ENCODE measurements around the gene ZSWIM3.

Gene ZSWIM3

DNA sequence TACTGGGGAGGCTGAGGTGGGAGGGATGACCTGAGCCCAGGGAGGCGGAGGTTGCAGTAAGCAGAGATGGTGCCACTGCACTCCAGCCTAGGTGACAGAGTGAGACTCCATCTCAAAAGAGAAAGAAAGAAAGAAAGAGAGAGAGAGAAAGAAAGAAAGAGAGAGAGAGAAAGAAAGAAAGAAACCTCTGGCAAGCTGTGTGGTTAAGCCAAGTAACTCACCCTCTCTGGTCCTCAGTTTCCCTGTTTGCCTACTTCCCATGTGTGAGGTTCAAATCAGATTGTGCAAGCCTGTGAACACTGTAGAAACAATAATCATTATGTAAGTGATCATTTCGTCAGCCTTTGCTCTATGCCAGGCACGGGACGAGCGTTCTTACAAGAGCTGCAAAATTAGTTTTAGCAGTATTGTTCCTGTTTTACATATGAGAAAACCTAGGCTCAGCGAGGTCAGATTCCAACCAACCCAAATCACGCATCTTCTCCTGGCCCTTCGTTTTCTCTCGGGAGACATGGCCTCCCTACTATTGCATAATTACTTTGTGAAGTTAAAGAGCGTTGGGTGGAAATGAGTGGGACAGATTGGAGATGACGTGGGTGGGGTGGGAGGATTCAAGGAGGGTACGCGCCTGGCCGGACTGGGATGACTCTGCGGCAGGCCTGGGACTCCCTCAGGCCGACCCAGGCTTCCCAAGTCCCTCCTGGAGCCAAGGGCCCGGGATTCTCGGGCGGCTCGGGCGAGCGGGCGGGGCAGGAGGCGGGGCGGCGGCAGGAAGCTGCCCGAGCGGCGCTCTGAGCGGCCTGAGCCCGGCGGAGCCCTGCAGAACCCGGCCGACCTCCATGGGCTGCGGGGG, 24.2 kb upstream of the ZSWIM3 start, which contains the start of gene SNX21:
Gene SNX21 (plus strand): TSS at position 770 of the 853 bp plus-strand sequence. CDS start 121 bp downstream, outside the sequence.
- DNase-seq = peak; percentile 53

- DNase-seq = peak; percentile 72
These were observed 23.3 kb upstream of the ZSWIM3 start for GRCh38 chr20:45833883-45834796.

DNA sequence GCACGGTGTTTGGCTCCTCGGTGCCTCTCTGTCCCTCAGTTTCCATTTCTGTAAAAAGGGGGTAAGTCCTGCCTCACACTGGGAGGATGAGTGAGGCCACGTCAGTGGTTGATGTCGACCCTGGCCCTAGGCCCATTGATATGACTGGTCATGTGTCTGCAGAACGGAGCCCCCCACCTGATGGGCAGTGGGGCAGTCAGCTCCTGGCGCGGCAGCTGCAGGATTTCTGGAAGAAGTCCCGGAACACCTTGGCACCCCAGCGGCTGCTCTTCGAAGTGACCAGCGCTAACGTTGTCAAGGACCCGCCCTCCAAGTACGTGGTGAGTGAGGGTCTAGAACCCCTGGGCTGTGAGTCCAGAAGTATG, 22.6 kb upstream of the ZSWIM3 start:
- DNase-seq = no peak

- DNase-seq = no peak
These were observed 22.1 kb upstream of the ZSWIM3 start for GRCh38 chr20:45835329-45835765.

DNA sequence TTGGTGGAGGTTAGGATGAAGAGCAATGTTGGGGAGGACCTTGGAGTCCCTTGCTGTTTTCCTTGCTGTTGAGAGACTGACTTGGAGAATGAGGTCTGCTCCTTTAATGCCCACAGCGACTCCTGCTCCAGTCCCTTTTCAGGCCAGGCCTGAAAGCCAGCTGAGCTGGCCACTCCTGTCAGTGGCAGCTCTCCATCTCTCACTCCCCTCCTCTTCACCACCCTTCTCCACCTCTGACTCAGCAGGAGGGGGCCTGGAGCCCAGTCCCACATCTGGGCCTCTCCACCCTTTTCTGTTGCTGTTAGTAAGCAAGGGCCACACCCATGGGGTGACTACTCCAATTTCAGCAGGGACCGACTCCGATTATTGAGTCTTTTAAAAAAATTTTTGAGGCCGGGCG, 21.6 kb upstream of the ZSWIM3 start:
- DNase-seq = no peak

- no peak for DNase-seq
These were observed 20.6 kb upstream of the ZSWIM3 start for GRCh38 chr20:45836841-45837240.

GRCh38 chr20:45840700-45841198, 16.7 kb upstream of the ZSWIM3 start:
- DNase-seq = no peak

DNA sequence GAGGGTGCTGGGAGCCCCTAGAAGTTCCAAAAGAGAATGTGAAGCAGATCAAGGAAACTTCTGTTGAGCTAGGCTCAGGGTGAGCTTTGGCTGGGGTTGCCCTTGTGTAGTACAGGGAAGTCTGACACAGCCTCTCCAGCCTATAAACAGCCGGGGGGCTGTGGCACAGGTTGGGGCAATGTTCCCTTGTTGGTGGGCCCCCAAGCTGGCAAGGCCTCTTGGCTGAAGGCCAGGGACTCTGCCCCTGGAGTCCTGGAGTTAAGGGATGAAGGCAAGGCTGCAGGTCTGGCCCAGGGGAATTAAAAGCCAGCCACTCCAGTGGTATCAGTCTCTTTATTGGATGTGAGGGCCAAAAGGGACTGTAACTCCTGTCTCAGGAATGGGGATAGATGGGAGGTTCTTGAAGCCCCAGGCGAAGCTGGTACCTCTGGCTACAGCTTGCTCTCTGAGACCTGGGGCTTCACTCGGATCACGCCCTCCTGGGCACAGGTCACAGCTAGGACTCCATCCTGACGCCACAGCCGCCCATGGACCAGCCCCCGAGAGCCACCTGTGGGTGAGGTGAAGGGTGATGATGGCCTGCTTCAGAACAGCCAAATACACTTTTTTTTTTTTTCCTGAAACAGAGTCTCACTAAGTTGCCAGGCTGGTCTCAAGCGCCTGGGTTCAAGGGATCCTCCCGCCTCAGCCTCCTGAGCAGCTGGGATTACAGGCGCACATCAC, 15.8 kb upstream of the ZSWIM3 start:
- no peak for DNase-seq

GRCh38 chr20:45842169-45842812, 15.1 kb upstream of the ZSWIM3 start:
- DNase-seq = no peak

DNA sequence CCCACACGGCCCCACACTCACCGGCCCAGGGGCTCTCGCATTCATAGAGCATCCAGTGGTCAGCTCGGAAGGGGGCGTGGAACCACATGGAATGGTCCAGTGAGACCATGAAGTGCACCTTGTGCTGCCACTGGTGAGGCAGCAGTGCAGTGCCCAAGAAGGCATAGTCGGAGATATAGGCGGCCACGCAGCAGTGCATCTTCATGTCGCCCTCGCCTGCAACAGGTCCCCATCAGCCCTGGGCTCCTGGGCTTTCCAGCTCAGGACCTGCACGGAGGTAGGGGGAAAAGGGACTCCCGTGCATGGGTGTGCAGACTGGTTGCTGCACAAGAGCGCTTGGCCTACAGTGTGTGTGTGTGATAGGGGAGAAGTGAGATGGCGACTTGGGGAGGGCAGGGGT, 13.9 kb upstream of the ZSWIM3 start:
- DNase-seq = no peak

GRCh38 chr20:45845452-45845851, 12.0 kb upstream of the ZSWIM3 start:
- no peak for DNase-seq

DNA sequence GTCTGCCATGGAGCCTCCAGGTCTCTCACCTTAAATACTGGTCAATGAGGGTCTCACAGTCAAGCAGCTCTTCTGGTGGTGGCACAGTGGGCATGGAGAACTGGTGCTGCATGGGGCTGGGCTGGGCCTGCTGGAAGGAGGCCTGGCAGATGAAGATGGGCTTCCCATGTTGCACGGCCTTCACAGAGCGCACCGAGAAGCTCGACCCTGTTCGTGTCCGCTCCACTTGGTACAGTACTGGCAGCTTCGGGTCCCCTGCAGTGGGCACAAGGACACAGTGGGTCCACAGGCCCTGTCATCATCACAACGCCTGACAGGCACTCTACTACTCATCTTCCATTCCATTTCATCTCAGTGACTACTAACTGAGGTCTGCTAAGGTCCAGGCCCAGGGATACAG, 9.0 kb upstream of the ZSWIM3 start:
- DNase-seq = no peak

DNA sequence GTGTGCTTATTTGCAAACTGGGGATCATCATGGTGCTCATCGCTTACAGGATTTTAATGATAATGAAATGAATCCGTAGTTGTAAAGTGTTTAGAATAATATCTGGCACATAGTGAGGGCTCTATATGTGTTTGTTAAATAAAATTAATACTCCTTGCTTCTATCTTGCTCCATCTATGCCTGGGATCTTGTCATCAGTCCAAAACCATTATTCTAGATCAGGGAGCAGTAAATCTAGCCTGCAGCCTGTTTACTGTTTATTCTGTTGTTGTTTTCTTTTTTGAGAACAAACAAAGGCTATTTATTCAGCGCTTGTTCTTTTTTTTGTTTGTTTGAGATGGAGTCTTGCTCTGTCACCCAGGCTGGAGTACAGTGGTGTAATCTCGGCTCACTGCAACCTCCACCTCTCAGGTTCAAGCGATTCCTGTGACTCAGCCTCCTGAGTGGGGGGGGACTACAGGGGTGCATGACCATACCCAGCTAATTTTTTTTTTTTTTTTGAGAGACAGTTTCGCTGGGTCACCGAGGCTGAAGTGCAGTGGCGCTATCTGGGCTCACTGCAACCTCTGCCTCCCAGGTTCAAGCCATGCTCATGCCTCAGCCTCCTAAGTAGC, 8.3 kb upstream of the ZSWIM3 start:
- DNase-seq = no peak

DNA sequence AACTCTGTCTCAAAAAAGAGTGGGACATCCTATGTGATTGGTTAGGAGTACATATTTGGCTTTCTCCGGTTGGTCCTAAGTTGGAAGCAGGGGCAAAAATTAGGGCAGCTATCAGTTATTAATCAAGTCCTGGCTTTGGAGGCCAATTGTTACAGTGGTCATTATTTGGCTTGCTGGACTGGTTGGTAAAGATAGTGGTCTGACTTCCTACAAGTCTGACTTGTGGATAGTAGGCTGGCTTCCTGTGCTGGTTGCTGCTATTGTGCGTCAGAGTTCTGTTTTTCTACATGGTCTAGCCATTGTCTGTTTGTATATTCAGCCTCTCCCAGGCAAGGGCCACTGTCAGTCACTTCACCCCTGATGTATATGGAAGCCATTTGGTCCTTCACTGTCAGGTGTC, 7.2 kb upstream of the ZSWIM3 start:
- DNase-seq = no peak

DNA sequence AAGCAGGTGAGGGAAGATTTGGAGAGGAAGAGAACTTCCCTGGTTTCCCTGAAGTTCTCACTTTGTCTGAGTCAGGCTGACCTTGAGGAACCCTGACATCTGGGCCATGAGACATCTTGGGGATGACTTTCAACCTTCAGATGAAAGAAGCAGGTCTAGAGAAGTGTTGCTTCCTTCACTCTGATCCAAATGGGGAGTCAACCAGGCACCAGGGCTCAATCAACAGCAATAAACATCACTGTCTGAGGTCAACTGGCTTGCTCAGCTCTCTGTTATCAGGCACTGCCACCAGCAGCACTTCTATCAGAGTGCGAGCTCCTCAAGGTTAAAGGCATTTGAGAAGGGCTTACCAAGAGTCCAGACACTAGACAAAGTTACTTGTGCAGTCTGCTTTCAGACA, 6.5 kb upstream of the ZSWIM3 start:
- DNase-seq = no peak

GRCh38 chr20:45851501-45851900, 5.9 kb upstream of the ZSWIM3 start:
- no peak for DNase-seq

- DNase-seq = no peak
These were observed 5.1 kb upstream of the ZSWIM3 start for GRCh38 chr20:45852326-45852725.

- no peak for DNase-seq
These were observed 3.9 kb upstream of the ZSWIM3 start for GRCh38 chr20:45853484-45853883.

GRCh38 chr20:45857882-45858216, 435 bp downstream of the ZSWIM3 start:
- DNase-seq = peak; percentile 56

DNA sequence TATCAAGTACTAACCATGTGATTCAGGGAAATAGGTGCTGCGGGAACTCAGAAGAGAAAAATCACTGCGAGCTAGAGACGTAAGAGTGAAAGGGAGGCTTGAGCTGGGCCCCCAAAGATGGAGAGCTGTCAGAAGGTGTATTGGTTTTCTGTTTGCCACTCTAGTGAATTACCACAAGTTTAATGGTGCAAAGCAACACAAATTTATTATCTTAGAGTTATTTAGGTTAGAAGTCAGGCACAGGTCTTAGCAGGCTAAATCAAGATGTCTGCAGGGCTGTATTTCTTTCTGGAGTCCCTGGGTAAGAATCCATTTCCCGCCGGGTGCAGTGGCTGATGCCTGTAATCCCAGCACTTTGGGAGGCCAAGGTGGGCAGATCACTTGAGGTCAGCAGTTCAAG, 2.5 kb downstream of the ZSWIM3 start:
- DNase-seq = no peak

DNA sequence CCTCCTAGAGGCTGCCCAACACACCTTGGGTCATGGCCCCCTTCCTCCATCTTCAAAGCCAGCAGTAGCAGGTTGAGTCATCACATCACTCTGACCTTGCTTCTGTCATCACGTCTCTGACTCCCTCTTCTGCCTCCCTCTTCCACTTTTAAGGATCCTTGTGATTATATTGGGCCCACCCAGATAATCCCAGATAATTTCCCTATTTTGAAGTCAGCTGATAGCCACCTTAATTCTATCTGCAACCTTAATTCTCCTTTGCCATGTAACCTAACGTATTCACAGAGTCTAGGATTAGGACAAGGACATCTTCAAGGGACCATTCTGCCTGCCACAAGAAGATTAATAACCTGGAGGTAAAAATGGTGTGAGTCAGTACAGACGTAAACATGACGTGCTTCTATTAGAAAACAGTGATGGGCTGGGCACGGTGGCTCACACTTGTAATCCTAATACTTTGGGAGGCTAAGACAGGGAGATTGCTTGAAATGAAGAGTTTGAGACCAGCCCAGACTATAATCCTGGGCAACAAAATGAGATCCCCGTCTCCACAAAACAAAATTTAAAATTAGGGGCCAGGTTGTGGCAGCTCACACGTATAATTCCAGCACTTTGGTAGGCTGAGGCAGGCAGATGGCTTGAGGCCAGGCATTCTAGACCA, 3.3 kb downstream of the ZSWIM3 start:
- DNase-seq = no peak

All from CD4-positive, alpha-beta T cell treated with Interleukin-17A for 4 hours (primary cell).